Vagina (tissue), 2 donors: ENCODE data around the gene KRT1. TPM values are rescaled to one million over a fixed set of nuclear protein-coding genes. Genes with fewer than 3 reads are reported as not detected.

Experiments
- DNase-seq, 2 donors: peaks; one replicate each; pipeline ENCODE4 v3.0.0-alpha.2; 2017; ENCODE audit errors: extremely low spot score in 2 of 2
- H3K27ac ChIP-seq: fragments of 200-600 bp; sonication (generic); one replicate; pipeline ENCODE4 v1.5.1; 2019
- H3K27me3 ChIP-seq: fragments of 200-600 bp; sonication (generic); one replicate; pipeline ENCODE4 v1.5.1; 2019
- H3K36me3 ChIP-seq, 2 donors: fragments of 200-600 bp; sonication (generic); one replicate each; pipeline ENCODE4 v1.5.1; 2017 to 2019
- H3K4me1 ChIP-seq: fragments of 200-600 bp; sonication (generic); one replicate; pipeline ENCODE4 v1.5.1; 2019
- H3K4me3 ChIP-seq, 2 donors: fragments of 200-600 bp; sonication (generic); 1 replicate in 1 of 2; 2 replicates in 1 of 2; pipeline ENCODE4 v1.5.1; 2016 to 2019
- H3K9me3 ChIP-seq: fragments of 200-600 bp; sonication (generic); one replicate; pipeline ENCODE4 v1.5.1; 2019
- POLR2A ChIP-seq, 2 donors: fragments of 450-650 bp; IDR thresholded peaks; one replicate each; pipeline ENCODE4 v1.6.1; 2017; ENCODE audit warnings: antibody characterized with exemption in 2 of 2, mild to moderate bottlenecking in 2 of 2, moderate library complexity in 2 of 2
- POLR2AphosphoS5 ChIP-seq, 2 donors: sonication (generic); formaldehyde crosslinking; IDR thresholded peaks; one replicate each; pipeline ENCODE4 v1.9.0; 2017; ENCODE audit warnings: antibody characterized with exemption in 2 of 2, mild to moderate bottlenecking in 2 of 2, low read depth in 1 of 2; ENCODE audit not compliant: insufficient read depth in 1 of 2
- intact Hi-C: fragments of 100-400 bp; cut with DNase I; formaldehyde crosslinking; loops from one replicate; pipeline ENCODE4 v1.15.1; 2023
- total RNA-seq: library from RNA; depleted of rRNA; stranded (reverse); fragments of >200 nt; gene quantifications from one replicate; pipeline ENCODE4 v1.2.3, GENCODE V29; 2016
- TF ChIP-seq, protein P1 (sequence below), 3 experiments: fragments of 450-650 bp in 2 of 3; fragments of 200-600 bp in 1 of 3; sonication (generic) in 1 of 3; IDR thresholded peaks; one replicate each; pipeline ENCODE4 v1.5.1; 2017 to 2019; ENCODE audit warnings: antibody characterized with exemption in 3 of 3, mild to moderate bottlenecking in 2 of 3, moderate library complexity in 2 of 3

Gene KRT1
- total RNA-seq, 1 donor from 2014 or later = 886 TPM

DNA sequence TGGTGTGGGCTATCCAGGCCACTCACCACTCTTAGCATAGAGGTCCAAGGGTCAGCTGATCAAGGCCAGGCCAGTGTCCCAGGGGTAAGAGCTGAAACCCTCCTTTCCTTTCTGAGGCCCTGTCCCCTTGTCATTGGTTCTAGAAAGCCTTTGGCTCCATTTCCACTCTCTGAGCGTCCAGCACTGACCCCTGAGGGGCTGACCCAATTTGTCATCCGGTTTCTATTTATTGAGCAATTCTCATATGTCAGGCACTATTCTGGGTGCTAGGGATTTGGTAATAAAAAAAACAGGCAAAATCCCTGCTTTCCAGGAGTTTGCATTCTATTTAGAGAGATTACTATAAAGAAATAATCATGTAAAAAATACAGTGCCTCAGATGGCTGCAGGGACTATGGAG, 19.8 kb upstream of the KRT1 start:
- Histone ChIP-seq H3K9me3 (no peaks in the 10 kb centered on the region), H3K4me1 (no peaks in the 10 kb centered on the region), H3K4me3 (no peak overlapping the region), H3K36me3 (no peaks in the 10 kb centered on the region), H3K27me3 (no peaks in the 10 kb centered on the region), H3K27ac (no peak overlapping the region)
- TF ChIP-seq POLR2AphosphoS5 (IDR thresholded peaks at IDR 0.05; ENCODE audit: insufficient read depth in 1 of 2, low read depth in 1 of 2) = no peak
- TF ChIP-seq, protein P1, sequence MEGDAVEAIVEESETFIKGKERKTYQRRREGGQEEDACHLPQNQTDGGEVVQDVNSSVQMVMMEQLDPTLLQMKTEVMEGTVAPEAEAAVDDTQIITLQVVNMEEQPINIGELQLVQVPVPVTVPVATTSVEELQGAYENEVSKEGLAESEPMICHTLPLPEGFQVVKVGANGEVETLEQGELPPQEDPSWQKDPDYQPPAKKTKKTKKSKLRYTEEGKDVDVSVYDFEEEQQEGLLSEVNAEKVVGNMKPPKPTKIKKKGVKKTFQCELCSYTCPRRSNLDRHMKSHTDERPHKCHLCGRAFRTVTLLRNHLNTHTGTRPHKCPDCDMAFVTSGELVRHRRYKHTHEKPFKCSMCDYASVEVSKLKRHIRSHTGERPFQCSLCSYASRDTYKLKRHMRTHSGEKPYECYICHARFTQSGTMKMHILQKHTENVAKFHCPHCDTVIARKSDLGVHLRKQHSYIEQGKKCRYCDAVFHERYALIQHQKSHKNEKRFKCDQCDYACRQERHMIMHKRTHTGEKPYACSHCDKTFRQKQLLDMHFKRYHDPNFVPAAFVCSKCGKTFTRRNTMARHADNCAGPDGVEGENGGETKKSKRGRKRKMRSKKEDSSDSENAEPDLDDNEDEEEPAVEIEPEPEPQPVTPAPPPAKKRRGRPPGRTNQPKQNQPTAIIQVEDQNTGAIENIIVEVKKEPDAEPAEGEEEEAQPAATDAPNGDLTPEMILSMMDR (IDR thresholded peaks at IDR 0.05) = no peak
- no peak for TF ChIP-seq POLR2A (IDR thresholded peaks at IDR 0.05)
- DNase-seq = no peak
- intact Hi-C loops = no loop called here

DNA sequence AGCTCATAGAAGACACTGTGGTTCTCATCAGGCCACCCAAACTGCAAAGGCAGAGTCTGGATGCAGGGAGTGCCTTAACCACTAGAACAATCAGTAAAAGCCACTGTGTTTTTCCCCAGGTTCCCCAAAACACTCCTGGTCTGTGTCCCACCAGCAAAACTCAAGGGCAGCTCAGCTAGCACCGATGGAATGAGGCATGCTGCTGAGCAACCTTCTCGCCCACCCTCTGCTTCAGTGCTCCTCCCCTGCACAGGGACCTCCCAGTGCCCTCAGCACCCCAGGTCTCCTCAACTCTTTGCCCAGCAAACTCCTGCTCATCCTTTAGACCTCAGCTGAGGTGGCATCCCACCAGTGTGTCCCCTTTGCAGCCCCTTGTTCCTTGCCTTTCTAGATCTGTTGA, 19.2 kb upstream of the KRT1 start:
- intact Hi-C loops = no loop called here
- no peak for DNase-seq
- Histone ChIP-seq H3K4me1 (no peaks in the 10 kb centered on the region), H3K9me3 (no peaks in the 10 kb centered on the region), H3K27me3 (no peaks in the 10 kb centered on the region), H3K27ac (no peak overlapping the region), H3K4me3 (no peak overlapping the region), H3K36me3 (no peaks in the 10 kb centered on the region)
- TF ChIP-seq POLR2A (IDR thresholded peaks at IDR 0.05) = no peak
- TF ChIP-seq, protein P1 (IDR thresholded peaks at IDR 0.05) = no peak
- no peak for TF ChIP-seq POLR2AphosphoS5 (IDR thresholded peaks at IDR 0.05; ENCODE audit: insufficient read depth in 1 of 2, low read depth in 1 of 2)

DNA sequence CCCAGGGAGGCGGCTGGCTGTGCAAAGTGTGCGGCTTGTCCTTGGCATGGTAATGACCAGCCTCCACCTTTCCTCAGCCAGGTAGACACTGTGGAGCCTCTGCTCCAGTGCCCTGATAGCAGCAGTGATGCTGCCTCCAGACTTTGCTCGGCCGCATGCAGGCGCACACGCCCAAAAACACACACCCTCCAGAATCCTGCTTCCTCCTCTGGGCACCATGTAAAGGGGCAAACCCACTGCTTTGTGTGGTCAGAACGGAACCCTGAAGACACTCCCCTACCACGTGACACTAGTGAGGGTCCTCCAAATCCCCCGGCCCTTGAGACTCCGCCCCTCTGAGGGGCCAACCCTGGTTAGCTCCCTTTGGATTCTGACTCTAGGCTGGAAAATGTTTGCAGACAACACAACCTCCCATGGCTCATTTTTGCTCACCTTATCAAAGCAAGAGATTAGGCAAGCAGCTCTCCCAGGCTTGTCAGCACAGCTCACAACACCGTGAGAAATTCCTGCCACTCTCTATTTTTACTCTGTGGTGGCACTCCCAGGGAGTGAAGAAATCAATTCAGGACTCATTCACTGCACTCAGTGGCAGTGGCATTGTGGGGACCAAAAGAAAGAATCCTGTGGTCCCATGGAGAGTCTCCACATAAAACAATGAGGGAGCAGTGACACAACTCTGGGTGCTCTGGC, 18.6 kb upstream of the KRT1 start:
- Histone ChIP-seq H3K4me3 (no peak overlapping the region), H3K27me3 (no peaks in the 10 kb centered on the region), H3K36me3 (no peaks in the 10 kb centered on the region), H3K9me3 (no peaks in the 10 kb centered on the region), H3K4me1 (no peaks in the 10 kb centered on the region), H3K27ac (no peak overlapping the region)
- TF ChIP-seq, protein P1 (IDR thresholded peaks at IDR 0.05) = no peak
- TF ChIP-seq POLR2A (IDR thresholded peaks at IDR 0.05) (no peak), POLR2AphosphoS5 (IDR thresholded peaks at IDR 0.05; ENCODE audit: insufficient read depth in 1 of 2, low read depth in 1 of 2) (no peak)
- DNase-seq = no peak
- intact Hi-C loops = no loop called here

DNA sequence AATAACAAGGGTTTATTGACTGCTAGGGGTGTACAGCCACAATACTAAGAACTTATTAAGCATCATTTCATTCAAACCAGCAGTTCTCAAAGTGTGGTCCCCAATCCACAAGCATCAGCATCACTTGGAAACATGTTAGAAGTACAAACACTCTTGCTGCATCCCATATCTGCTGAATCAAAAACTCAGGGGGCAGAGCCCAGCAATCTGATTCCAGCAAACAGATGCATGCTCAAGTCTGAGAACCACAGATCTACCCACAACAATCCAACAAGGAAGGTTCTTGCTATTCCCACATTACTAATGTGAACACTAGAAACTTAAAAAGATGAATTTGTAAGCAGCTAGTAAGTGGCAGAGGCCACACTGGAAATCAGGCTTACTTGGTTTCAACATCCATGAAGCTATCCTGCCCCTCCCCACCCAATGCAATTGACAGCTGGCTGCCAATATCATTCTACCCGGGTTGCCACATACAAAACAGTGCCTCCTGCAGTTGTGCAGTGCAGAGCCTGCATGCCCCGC, 16.9 kb upstream of the KRT1 start:
- no peak for TF ChIP-seq POLR2A (IDR thresholded peaks at IDR 0.05)
- TF ChIP-seq, protein P1 (IDR thresholded peaks at IDR 0.05) = no peak
- TF ChIP-seq POLR2AphosphoS5 (IDR thresholded peaks at IDR 0.05; ENCODE audit: insufficient read depth in 1 of 2, low read depth in 1 of 2) = no peak
- H3K4me1 ChIP-seq = no peaks in the 10 kb centered on the region
- no peaks in the 10 kb centered on the region for H3K36me3 ChIP-seq
- no peaks in the 10 kb centered on the region for H3K9me3 ChIP-seq
- H3K4me3 ChIP-seq = no peak overlapping the region
- DNase-seq = no peak
- no peak overlapping the region for H3K27ac ChIP-seq
- H3K27me3 ChIP-seq = no peaks in the 10 kb centered on the region
- intact Hi-C loops = no loop called here

DNA sequence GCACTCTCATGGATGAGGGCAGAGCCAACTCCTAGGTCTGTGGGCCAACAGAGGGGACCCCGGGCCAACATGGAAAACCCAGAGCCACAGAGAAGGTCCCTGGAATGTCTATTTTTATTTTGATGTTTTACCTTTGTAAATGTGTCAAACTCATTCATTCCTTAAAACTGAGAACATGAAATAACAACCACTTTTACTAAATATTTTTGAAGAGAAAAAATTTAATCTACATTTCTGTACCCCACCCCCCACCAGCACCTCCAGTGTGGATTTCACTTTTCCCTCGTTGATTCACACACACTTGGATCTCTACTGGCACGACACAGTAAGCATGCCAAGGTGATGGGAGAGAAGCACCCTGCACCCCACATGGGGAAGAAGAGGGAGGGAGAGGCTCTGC, 16.4 kb upstream of the KRT1 start:
- intact Hi-C loops = no loop called here
- Histone ChIP-seq H3K27me3 (no peaks in the 10 kb centered on the region), H3K4me1 (peaks cover 2% of the 10 kb centered on the region), H3K9me3 (no peaks in the 10 kb centered on the region), H3K4me3 (no peak overlapping the region), H3K27ac (no peak overlapping the region), H3K36me3 (no peaks in the 10 kb centered on the region)
- TF ChIP-seq POLR2AphosphoS5 (IDR thresholded peaks at IDR 0.05; ENCODE audit: insufficient read depth in 1 of 2, low read depth in 1 of 2) (no peak), POLR2A (IDR thresholded peaks at IDR 0.05) (no peak)
- TF ChIP-seq, protein P1 (IDR thresholded peaks at IDR 0.05) = no peak
- no peak for DNase-seq
